Loucy (cell line): Measurements from ENCODE around the gene SRGN.

Experiments used
- H2AFZ ChIP-seq: fragments of 200-600 bp; sonication (generic); 2 replicates; pipeline ENCODE4 v1.6.0; 2016; ENCODE audit warnings: antibody characterized with exemption, mild to moderate bottlenecking, low read length, moderate library complexity
- H3F3A ChIP-seq: fragments of 200-600 bp; 2 replicates; pipeline ENCODE4 v1.6.0; 2016; ENCODE audit warnings: antibody characterized with exemption, low read depth, mild to moderate bottlenecking
- H3K27me3 ChIP-seq: fragments of 200-600 bp; sonication (generic); 2 replicates; pipeline ENCODE4 v1.6.1; 2014; ENCODE audit warnings: low read length, mild to moderate bottlenecking; ENCODE audit not compliant: insufficient read depth, poor library complexity, severe bottlenecking
- H3K36me3 ChIP-seq: fragments of 200-600 bp; sonication (generic); 2 replicates; pipeline ENCODE4 v1.6.1; 2016; ENCODE audit warnings: low read length; ENCODE audit not compliant: insufficient read depth
- H3K4me1 ChIP-seq: fragments of 200-600 bp; sonication (generic); 2 replicates; pipeline ENCODE4 v1.5.1; 2014; ENCODE audit warnings: low read length, mild to moderate bottlenecking; ENCODE audit not compliant: insufficient read depth, poor library complexity, severe bottlenecking
- H3K4me2 ChIP-seq: fragments of 200-600 bp; sonication (generic); 2 replicates; pipeline ENCODE4 v1.6.0; 2014; ENCODE audit warnings: antibody characterized with exemption, low read length, low read depth, mild to moderate bottlenecking; ENCODE audit not compliant: poor library complexity, severe bottlenecking
- H3K4me3 ChIP-seq: fragments of 200-600 bp; sonication (generic); 2 replicates; pipeline ENCODE4 v1.5.1; 2014; ENCODE audit warnings: low read length, mild to moderate bottlenecking, mixed read lengths; ENCODE audit not compliant: poor library complexity, severe bottlenecking
- H3K79me2 ChIP-seq: fragments of 200-600 bp; sonication (generic); 2 replicates; pipeline ENCODE4 v1.6.1; 2014; ENCODE audit warnings: low read length; ENCODE audit not compliant: insufficient read depth
- H3K9ac ChIP-seq: fragments of 200-600 bp; sonication (generic); 2 replicates; pipeline ENCODE4 v1.6.0; 2014; ENCODE audit warnings: mild to moderate bottlenecking, low read depth, low read length, moderate library complexity; ENCODE audit not compliant: poor library complexity, severe bottlenecking
- H3K9me2 ChIP-seq: fragments of 200-600 bp; sonication (generic); replicated peaks from 2 replicates; pipeline ENCODE4 v1.6.1; 2016; ENCODE audit warnings: low read depth, low read length, mixed read lengths
- H3K9me3 ChIP-seq: fragments of 200-600 bp; sonication (generic); 2 replicates; pipeline ENCODE4 v1.6.1; 2014; ENCODE audit warnings: mild to moderate bottlenecking, antibody characterized with exemption, low read length, low read depth; ENCODE audit not compliant: insufficient read depth
- H4K20me1 ChIP-seq: fragments of 200-600 bp; sonication (generic); 2 replicates; pipeline ENCODE4 v1.6.0; 2014; ENCODE audit warnings: antibody characterized with exemption, low read length, mild to moderate bottlenecking; ENCODE audit not compliant: insufficient read depth, poor library complexity, severe bottlenecking
- EZH2phosphoT487 ChIP-seq: fragments of 200-600 bp; IDR thresholded peaks from 2 replicates; pipeline ENCODE4 v1.6.1; 2018; ENCODE audit warnings: antibody characterized with exemption, mild to moderate bottlenecking, moderate library complexity, borderline replicate concordance
- TF ChIP-seq, protein P1 (sequence below): fragments of 200-600 bp; sonication (generic); conservative IDR thresholded peaks from 2 replicates; pipeline ENCODE4 v1.5.1; 2014; ENCODE audit warnings: mild to moderate bottlenecking, antibody characterized with exemption, low read length

Gene SRGN

DNA sequence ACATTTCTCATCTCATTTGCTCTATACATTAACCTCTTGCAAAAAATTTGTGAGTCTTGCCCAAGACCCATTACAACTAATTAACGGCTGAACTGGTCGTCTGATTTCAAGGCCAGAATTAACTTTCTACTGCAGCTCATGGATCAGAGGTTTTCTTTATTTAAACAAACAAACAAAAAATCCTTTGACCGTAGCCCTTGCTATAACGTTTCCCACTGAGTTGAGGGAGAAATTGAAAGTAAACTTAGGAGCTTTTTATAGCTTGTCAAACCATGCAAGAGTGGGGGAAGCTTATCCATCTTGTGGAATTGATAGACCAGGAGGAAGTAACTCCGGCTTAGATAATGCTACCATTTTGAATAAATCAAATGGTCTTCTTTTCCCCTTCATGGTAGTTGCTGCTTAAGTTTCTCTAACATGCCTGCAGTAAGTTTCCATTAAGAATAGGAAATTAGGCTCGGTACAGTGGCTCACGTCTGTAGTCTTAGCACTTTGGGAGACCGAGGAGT lies 3.3 kb downstream of the SRGN start:
- H3K4me2 ChIP-seq: peak overlapping the region; percentile 99
- H3K27me3 ChIP-seq: no peaks in the 10 kb centered on the region
- peaks cover 24% of the 10 kb centered on the region for H3K79me2 ChIP-seq
- peak overlapping the region; percentile 84 for H3K4me3 ChIP-seq
- no peaks in the 10 kb centered on the region for H3K9me2 ChIP-seq
- H3K36me3 ChIP-seq: no peaks in the 10 kb centered on the region
- H3K9ac ChIP-seq: peak overlapping the region; percentile 35
- H2AFZ ChIP-seq: no peak overlapping the region
- H4K20me1 ChIP-seq: no peaks in the 10 kb centered on the region
- no peaks in the 10 kb centered on the region for H3F3A ChIP-seq
- H3K4me1 ChIP-seq: peaks cover 45% of the 10 kb centered on the region
- no peaks in the 10 kb centered on the region for H3K9me3 ChIP-seq
- no peak for TF ChIP-seq EZH2phosphoT487
- TF ChIP-seq, protein P1, sequence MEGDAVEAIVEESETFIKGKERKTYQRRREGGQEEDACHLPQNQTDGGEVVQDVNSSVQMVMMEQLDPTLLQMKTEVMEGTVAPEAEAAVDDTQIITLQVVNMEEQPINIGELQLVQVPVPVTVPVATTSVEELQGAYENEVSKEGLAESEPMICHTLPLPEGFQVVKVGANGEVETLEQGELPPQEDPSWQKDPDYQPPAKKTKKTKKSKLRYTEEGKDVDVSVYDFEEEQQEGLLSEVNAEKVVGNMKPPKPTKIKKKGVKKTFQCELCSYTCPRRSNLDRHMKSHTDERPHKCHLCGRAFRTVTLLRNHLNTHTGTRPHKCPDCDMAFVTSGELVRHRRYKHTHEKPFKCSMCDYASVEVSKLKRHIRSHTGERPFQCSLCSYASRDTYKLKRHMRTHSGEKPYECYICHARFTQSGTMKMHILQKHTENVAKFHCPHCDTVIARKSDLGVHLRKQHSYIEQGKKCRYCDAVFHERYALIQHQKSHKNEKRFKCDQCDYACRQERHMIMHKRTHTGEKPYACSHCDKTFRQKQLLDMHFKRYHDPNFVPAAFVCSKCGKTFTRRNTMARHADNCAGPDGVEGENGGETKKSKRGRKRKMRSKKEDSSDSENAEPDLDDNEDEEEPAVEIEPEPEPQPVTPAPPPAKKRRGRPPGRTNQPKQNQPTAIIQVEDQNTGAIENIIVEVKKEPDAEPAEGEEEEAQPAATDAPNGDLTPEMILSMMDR: no peak

DNA sequence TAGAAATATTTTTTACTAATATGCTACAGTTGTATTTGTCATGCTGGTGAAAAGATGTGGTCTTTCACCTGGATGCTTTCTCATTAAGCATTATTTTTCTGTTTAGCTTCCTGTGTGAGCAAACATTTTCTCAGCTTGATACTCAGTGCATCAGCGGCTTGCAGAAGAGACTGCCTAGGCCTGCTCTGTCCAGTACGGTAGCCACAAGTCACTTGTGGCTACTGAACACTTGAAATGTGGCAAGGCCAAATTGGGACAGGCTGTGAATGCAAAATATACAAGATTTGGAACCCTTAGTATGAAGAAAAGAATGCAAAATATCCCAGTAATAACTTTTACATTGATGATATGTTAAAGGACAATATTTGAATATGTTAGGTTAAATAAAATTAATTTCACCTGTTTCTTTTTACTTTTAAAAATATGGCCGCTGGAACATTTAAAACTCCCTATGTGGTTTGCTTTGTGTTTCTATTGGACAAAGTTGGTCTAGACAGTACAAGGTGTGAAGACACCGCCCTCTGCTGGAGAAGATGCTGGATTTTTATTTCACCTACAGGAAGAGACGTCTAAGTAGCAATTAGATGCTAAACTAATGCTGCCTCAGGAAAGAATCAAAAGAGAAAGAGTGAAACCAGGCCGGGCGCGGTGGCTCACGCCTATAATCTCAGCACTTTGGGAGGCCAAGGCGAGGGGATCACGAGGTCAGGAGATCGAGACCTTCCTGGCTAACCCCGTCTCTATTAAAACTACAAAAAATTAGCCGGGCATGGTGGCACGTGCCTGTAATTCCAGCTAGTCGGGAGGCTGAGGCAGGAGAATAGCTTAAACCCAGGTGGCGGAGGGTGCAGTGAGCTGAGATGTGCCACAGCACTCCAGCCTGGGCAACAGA lies 5.3 kb downstream of the SRGN start:
- H2AFZ ChIP-seq: peak overlapping the region; percentile 99
- H3K9me2 ChIP-seq: no peaks in the 10 kb centered on the region
- peaks cover 24% of the 10 kb centered on the region for H3K79me2 ChIP-seq
- no peak for TF ChIP-seq EZH2phosphoT487
- TF ChIP-seq, protein P1: peak; percentile 82
- peak overlapping the region; percentile 58 for H3K9ac ChIP-seq
- no peaks in the 10 kb centered on the region for H3F3A ChIP-seq
- H3K27me3 ChIP-seq: no peaks in the 10 kb centered on the region
- H3K4me2 ChIP-seq: peak overlapping the region; percentile 65
- H3K9me3 ChIP-seq: no peaks in the 10 kb centered on the region
- peak overlapping the region; percentile 50 for H3K4me3 ChIP-seq
- no peaks in the 10 kb centered on the region for H3K36me3 ChIP-seq
- H4K20me1 ChIP-seq: no peaks in the 10 kb centered on the region
- H3K4me1 ChIP-seq: peaks cover 38% of the 10 kb centered on the region

DNA sequence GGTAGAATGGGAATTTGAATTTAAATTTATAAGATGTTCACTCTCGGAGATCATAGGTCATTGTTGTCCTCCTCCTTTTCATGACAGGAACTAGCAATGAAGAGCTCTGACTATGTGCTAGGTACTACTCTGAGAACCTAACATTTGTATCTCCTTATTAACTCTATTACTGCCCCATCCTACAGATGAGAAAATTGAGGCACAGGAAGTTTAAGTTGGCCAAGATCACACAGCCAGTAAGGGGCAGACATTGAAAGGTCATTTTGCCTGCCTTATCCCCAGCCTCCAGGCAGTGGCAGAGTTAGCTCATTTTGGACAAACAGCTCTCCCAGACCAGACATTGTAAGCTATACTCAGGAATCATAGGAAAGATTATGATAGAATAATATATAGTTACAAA lies 6.0 kb downstream of the SRGN start:
- peaks cover 22% of the 10 kb centered on the region for H3K79me2 ChIP-seq
- H3K4me2 ChIP-seq: no peak overlapping the region
- H3K4me3 ChIP-seq: no peak overlapping the region
- no peaks in the 10 kb centered on the region for H3K9me3 ChIP-seq
- H3K9me2 ChIP-seq: no peaks in the 10 kb centered on the region
- H3F3A ChIP-seq: no peaks in the 10 kb centered on the region
- no peaks in the 10 kb centered on the region for H3K27me3 ChIP-seq
- no peak overlapping the region for H2AFZ ChIP-seq
- H3K4me1 ChIP-seq: peaks cover 30% of the 10 kb centered on the region
- no peaks in the 10 kb centered on the region for H3K36me3 ChIP-seq
- TF ChIP-seq, protein P1: no peak
- no peak for TF ChIP-seq EZH2phosphoT487
- no peaks in the 10 kb centered on the region for H4K20me1 ChIP-seq
- H3K9ac ChIP-seq: no peak overlapping the region
